ENCODE data around the gene PLXNA2. TPM values are rescaled to one million over a fixed set of nuclear protein-coding genes. Genes with fewer than 3 reads are reported as not detected.

PLXNA2 gene
- polyA plus RNA-seq, 1 of the 3 experiments (the other 2 are of a cell fraction), result 8.5 TPM

- Histone ChIP-seq H3K27me3 (ENCODE audit: insufficient read depth) (no peaks in the 10 kb centered on the region), H2AFZ (ENCODE audit: low read depth) (no peak overlapping the region), H3K4me3 (ENCODE audit: low read depth in 2 of 2, low read length in 1 of 2) (no peak overlapping the region), H3K79me2 (ENCODE audit: insufficient read depth) (no peaks in the 10 kb centered on the region), H3K4me1 (ENCODE audit: control insufficient read depth in 1 of 2, insufficient read depth in 2 of 2, low read depth in 1 of 2, low read length in 1 of 2) (peaks cover 0 to 16% of the 10 kb centered on the region in 2 experiments; a peak in 2 of 4 replicates), H3K9me3 (no peaks in the 10 kb centered on the region), H3K27ac (ENCODE audit: low read depth in 2 of 2, low read length in 1 of 2) (no peak overlapping the region), H3F3A (replicated peaks; ENCODE audit: insufficient read depth) (no peaks in the 10 kb centered on the region), H3K9me2 (no peaks in the 10 kb centered on the region), H4K20me1 (ENCODE audit: insufficient read depth) (no peaks in the 10 kb centered on the region), H3K36me3 (replicated peaks in 1 of 2; ENCODE audit: control insufficient read depth in 1 of 2, insufficient read depth in 2 of 2, low read length in 1 of 2) (no peaks in the 10 kb centered on the region), H3K4me2 (no peak overlapping the region), H3K9ac (no peak overlapping the region)
- TF ChIP-seq FOXJ3 (CRISPR knock-in tag; IDR thresholded peaks at IDR 0.05), result no peak
- no peak for TF ChIP-seq USF2 (IDR thresholded peaks at IDR 0.05; ENCODE audit: borderline replicate concordance, low read depth, low read length)
- TF ChIP-seq GATA2 (CRISPR knock-in tag; IDR thresholded peaks at IDR 0.05), result no peak
- no peak for TF ChIP-seq JUND (IDR thresholded peaks at IDR 0.05)
- POLR2A ChIA-PET, result no interaction called here
- DNase-seq, result no peak
- 83% methylated on average over 5 of the region's 5 CpGs for WGBS (ENCODE audit: low lambda C conversion rate)
- CTCF ChIA-PET, result interaction anchor here (1.1 to 19.9 kb wide), 3 partner anchors 229 to 1103 kb away, joined by 3 to 579 read pairs (median 4); no protein-coding TSS in a partner anchor
Observed at GRCh38 chr1:208251015-208251414, 6.8 kb upstream of the PLXNA2 start.

GRCh38 chr1:208250613-208251012, 6.4 kb upstream of the PLXNA2 start:
- Histone ChIP-seq H3K4me3 (ENCODE audit: low read depth in 2 of 2, low read length in 1 of 2) (no peak overlapping the region), H3K4me2 (no peak overlapping the region), H3K9me3 (no peaks in the 10 kb centered on the region), H2AFZ (ENCODE audit: low read depth) (no peak overlapping the region), H3K9me2 (no peaks in the 10 kb centered on the region), H4K20me1 (ENCODE audit: insufficient read depth) (no peaks in the 10 kb centered on the region), H3K79me2 (ENCODE audit: insufficient read depth) (no peaks in the 10 kb centered on the region), H3F3A (replicated peaks; ENCODE audit: insufficient read depth) (no peaks in the 10 kb centered on the region), H3K4me1 (ENCODE audit: control insufficient read depth in 1 of 2, insufficient read depth in 2 of 2, low read depth in 1 of 2, low read length in 1 of 2) (peaks cover 0 to 14% of the 10 kb centered on the region in 2 experiments; a peak in 2 of 4 replicates), H3K9ac (no peak overlapping the region), H3K36me3 (replicated peaks in 1 of 2; ENCODE audit: control insufficient read depth in 1 of 2, insufficient read depth in 2 of 2, low read length in 1 of 2) (no peaks in the 10 kb centered on the region), H3K27me3 (ENCODE audit: insufficient read depth) (no peaks in the 10 kb centered on the region), H3K27ac (ENCODE audit: low read depth in 2 of 2, low read length in 1 of 2) (no peak overlapping the region)
- TF ChIP-seq GATA2 (CRISPR knock-in tag; IDR thresholded peaks at IDR 0.05) (no peak), REST (IDR thresholded peaks at IDR 0.05; ENCODE audit: low read depth, low read length) (no peak), JUND (IDR thresholded peaks at IDR 0.05) (no peak), RAD21 (IDR thresholded peaks at IDR 0.05; ENCODE audit: low read length) (no peak), FOSL2 (IDR thresholded peaks at IDR 0.05; ENCODE audit: borderline replicate concordance, low read depth) (no peak), TAF1 (IDR thresholded peaks at IDR 0.05; ENCODE audit: borderline replicate concordance, low read depth, low read length) (no peak), PBX3 (IDR thresholded peaks at IDR 0.05) (no peak), MAX (IDR thresholded peaks at IDR 0.05; ENCODE audit: low read depth) (no peak), MEF2A (IDR thresholded peaks at IDR 0.05; ENCODE audit: borderline replicate concordance, low read depth) (no peak), SIN3A (IDR thresholded peaks at IDR 0.05; ENCODE audit: borderline replicate concordance, low read depth, low read length) (no peak), USF2 (IDR thresholded peaks at IDR 0.05; ENCODE audit: borderline replicate concordance, low read depth, low read length) (no peak), GABPA (IDR thresholded peaks at IDR 0.05; ENCODE audit: low read depth) (no peak), RFX5 (IDR thresholded peaks at IDR 0.05; ENCODE audit: low read length) (no peak), IRF3 (IDR thresholded peaks at IDR 0.05; ENCODE audit: low read depth, low read length) (no peak), TEAD4 (IDR thresholded peaks at IDR 0.05; ENCODE audit: borderline replicate concordance, insufficient read depth) (no peak), RXRA (IDR thresholded peaks at IDR 0.05; ENCODE audit: borderline replicate concordance, low read depth) (no peak), MXI1 (IDR thresholded peaks at IDR 0.05; ENCODE audit: low read depth, low read length) (no peak), TCF12 (IDR thresholded peaks at IDR 0.05) (no peak), FOXM1 (IDR thresholded peaks at IDR 0.05; ENCODE audit: low read depth) (no peak), NRF1 (IDR thresholded peaks at IDR 0.05; ENCODE audit: low read depth, low read length) (no peak)
- ChIA-PET CTCF (interaction anchor here (1.1 to 19.9 kb wide), 3 partner anchors 229 to 1104 kb away, joined by 3 to 579 read pairs (median 4); no protein-coding TSS in a partner anchor), POLR2A (no interaction called here)
- DNase-seq, result no peak
- 69% methylated on average over 6 of the region's 6 CpGs for WGBS (ENCODE audit: low lambda C conversion rate)

Measured in SK-N-SH (cell line).